HCT116 (cell line): Measurements from ENCODE around the gene TMEM239. TPM values are rescaled to one million over a fixed set of nuclear protein-coding genes. Genes with fewer than 3 reads are reported as not detected.

Source experiments
- ATAC-seq: fragments of 200-7000 bp; cut with Tn5 transposase; 2 replicates; pipeline ENCODE4 v1.9.1; 2020; ENCODE audit warnings: mild to moderate bottlenecking, moderate library complexity
- BruUV-seq: library from RNA; stranded (reverse); fragments of 400-500 nt; replicated peaks from 2 replicates; lab custom pipeline; 2021; lab: Mats Ljungman, UMichigan
- CTCF ChIA-PET: fragments of 300-600 bp; sonication (Branson Sonifier 250); formaldehyde crosslinking; loops from one replicate; lab custom pipeline; 2021; ENCODE audit warnings: antibody characterized with exemption; lab: Charles Lee
- POLR2A ChIA-PET: fragments of 300-600, 350-600 bp; sonication (Branson Sonifier 250); formaldehyde crosslinking; loops from one replicate; lab custom pipeline; 2021; ENCODE audit warnings: antibody characterized with exemption; lab: Charles Lee
- RAD21 ChIA-PET, 2 experiments: fragments of 300-600 bp; sonication (Branson Sonifier 250); formaldehyde crosslinking; loops; one replicate each; lab custom pipeline; 2023; ENCODE audit warnings: low total read pairs in 2 of 2; ENCODE audit not compliant: uncharacterized antibody in 2 of 2, unreplicated experiment in 2 of 2, low non-redundant PET in 1 of 2; lab: Charles Lee
- DNase-seq: peaks from one replicate; pipeline ENCODE4 v3.0.0-alpha.2; 2010; ENCODE audit warnings: low read depth, low spot score
- H2AFZ ChIP-seq: fragments of 200-600 bp; shearing (Covaris generic), sonication (generic); 2 replicates; pipeline ENCODE4 v1.6.1; 2017; ENCODE audit warnings: low read depth, mixed run types, mixed read lengths, antibody characterized with exemption, low read length; ENCODE audit not compliant: poor library complexity, severe bottlenecking
- H3K27ac ChIP-seq: 2 replicates; pipeline ENCODE4 v1.5.1; 2012; ENCODE audit warnings: low read depth, low read length
- H3K27me3 ChIP-seq: fragments of 200-600 bp; sonication (generic); 2 replicates; pipeline ENCODE4 v1.6.1; 2016; ENCODE audit warnings: mixed run types, low read length, mixed read lengths; ENCODE audit not compliant: insufficient read depth
- H3K36me3 ChIP-seq, 2 experiments: fragments of 200-500 bp in 1 of 2; fragments of 200-600 bp in 1 of 2; sonication (Bioruptor generic) in 1 of 2; sonication (generic) in 1 of 2; 2 replicates each; pipeline versions ENCODE4 v1.5.1 to v1.6.1; 2014 to 2016; ENCODE audit warnings: low read length in 2 of 2, inconsistent platforms in 1 of 2, mixed read lengths in 1 of 2, mixed run types in 1 of 2; ENCODE audit not compliant: insufficient read depth in 2 of 2, control insufficient read depth in 1 of 2
- H3K4me1 ChIP-seq, 2 experiments: fragments of 200-600 bp in 1 of 2; sonication (generic) in 1 of 2; 2 replicates each; pipeline versions ENCODE4 v1.5.1 to v1.6.1; 2012 to 2017; ENCODE audit warnings: low read length in 2 of 2, inconsistent platforms in 1 of 2, mild to moderate bottlenecking in 1 of 2, mixed read lengths in 1 of 2, mixed run types in 1 of 2, moderate library complexity in 1 of 2; ENCODE audit not compliant: insufficient read depth in 2 of 2, control insufficient read depth in 1 of 2
- H3K4me2 ChIP-seq: fragments of 200-600 bp; sonication (generic); 2 replicates; pipeline ENCODE4 v1.6.1; 2017; ENCODE audit warnings: mixed run types, low read length, mixed read lengths
- H3K4me3 ChIP-seq, 2 experiments: fragments of 200-600 bp in 1 of 2; sonication (generic) in 1 of 2; replicated peaks in 1 of 2; 2 replicates each; pipeline ENCODE4 v1.5.1; 2011 to 2016; ENCODE audit warnings: low read length in 2 of 2, control low read depth in 1 of 2, low read depth in 1 of 2, mild to moderate bottlenecking in 1 of 2, mixed read lengths in 1 of 2, mixed run types in 1 of 2
- H3K79me2 ChIP-seq: fragments of 200-600 bp; sonication (generic); 2 replicates; pipeline ENCODE4 v1.6.1; 2017; ENCODE audit warnings: mild to moderate bottlenecking, mixed run types, low read length, moderate library complexity, mixed read lengths; ENCODE audit not compliant: insufficient read depth
- H3K9ac ChIP-seq: fragments of 200-600 bp; sonication (generic); 2 replicates; pipeline ENCODE4 v1.6.1; 2016; ENCODE audit warnings: low read length, mixed read lengths
- H3K9me2 ChIP-seq: fragments of 200-600 bp; sonication (generic), shearing (Covaris generic); 2 replicates; pipeline ENCODE4 v1.6.1; 2017; ENCODE audit warnings: mixed run types, mild to moderate bottlenecking, moderate library complexity; ENCODE audit not compliant: insufficient read depth
- H3K9me3 ChIP-seq, 2 experiments: fragments of 200-500 bp in 1 of 2; fragments of 200-600 bp in 1 of 2; sonication (Bioruptor generic) in 1 of 2; sonication (generic) in 1 of 2; 2 replicates each; pipeline ENCODE4 v1.6.1; 2014 to 2017; ENCODE audit warnings: low read length in 2 of 2, mixed read lengths in 2 of 2, inconsistent platforms in 1 of 2, low read depth in 1 of 2, mild to moderate bottlenecking in 1 of 2, mixed run types in 1 of 2, moderate library complexity in 1 of 2; ENCODE audit not compliant: control insufficient read depth in 1 of 2, insufficient read depth in 1 of 2
- H4K20me1 ChIP-seq: fragments of 200-600 bp; sonication (generic), shearing (Covaris generic); 2 replicates; pipeline ENCODE4 v1.6.1; 2017; ENCODE audit warnings: mixed run types, mild to moderate bottlenecking, moderate library complexity; ENCODE audit not compliant: insufficient read depth
- ATF3 ChIP-seq: IDR thresholded peaks from 2 replicates; pipeline ENCODE4 v1.6.1; 2012
- CEBPB ChIP-seq: IDR thresholded peaks from 2 replicates; pipeline ENCODE4 v1.6.1; 2012; ENCODE audit warnings: low read depth
- CTCF ChIP-seq, 3 experiments: fragments of 200-600 bp in 1 of 3; sonication (generic) in 1 of 3; IDR thresholded peaks in 2 of 3; conservative IDR thresholded peaks in 1 of 3; 2 replicates each; pipeline ENCODE4 v1.5.1; 2012 to 2017; ENCODE audit warnings: low read depth in 2 of 3, low read length in 2 of 3, antibody characterized with exemption in 1 of 3, borderline replicate concordance in 1 of 3, control low read depth in 1 of 3, mild to moderate bottlenecking in 1 of 3, mixed read lengths in 1 of 3, mixed run types in 1 of 3, moderate library complexity in 1 of 3; ENCODE audit not compliant: insufficient read depth in 1 of 3
- EGR1 ChIP-seq: IDR thresholded peaks from 2 replicates; pipeline ENCODE4 v1.6.1; 2012; ENCODE audit warnings: low read depth
- EZH2 ChIP-seq: fragments of 200-600 bp; sonication (generic); IDR thresholded peaks from 2 replicates; pipeline ENCODE4 v1.6.1; 2017; ENCODE audit warnings: antibody characterized with exemption, mixed run types
- EZH2phosphoT487 ChIP-seq: fragments of 200-600 bp; IDR thresholded peaks from 2 replicates; pipeline ENCODE4 v1.6.1; 2018; ENCODE audit warnings: antibody characterized with exemption, borderline replicate concordance
- FOSL1 ChIP-seq: IDR thresholded peaks from 2 replicates; pipeline ENCODE4 v1.6.1; 2012; ENCODE audit warnings: low read depth
- JUND ChIP-seq: IDR thresholded peaks from 2 replicates; pipeline ENCODE4 v1.6.1; 2012
- POLR2A ChIP-seq: IDR thresholded peaks from 2 replicates; pipeline ENCODE4 v1.7.0; 2011; ENCODE audit warnings: borderline replicate concordance; ENCODE audit not compliant: insufficient read depth, insufficient read length; ENCODE audit errors: extremely low read depth
- RAD21 ChIP-seq: IDR thresholded peaks from 2 replicates; pipeline ENCODE4 v1.6.1; 2012; ENCODE audit warnings: low read depth, mild to moderate bottlenecking
- SIN3A ChIP-seq: IDR thresholded peaks from 2 replicates; pipeline ENCODE4 v1.6.1; 2012; ENCODE audit warnings: low read depth
- TCF7L2 ChIP-seq: IDR thresholded peaks from 2 replicates; pipeline ENCODE4 v1.7.0; 2011; ENCODE audit warnings: borderline replicate concordance, inconsistent platforms; ENCODE audit not compliant: insufficient read depth, insufficient read length; ENCODE audit errors: extremely low read depth
- YY1 ChIP-seq: IDR thresholded peaks from 2 replicates; pipeline ENCODE4 v1.6.1; 2011; ENCODE audit warnings: low read length, low read depth, moderate library complexity, mild to moderate bottlenecking; ENCODE audit not compliant: insufficient replicate concordance; ENCODE audit errors: extremely low read depth
- ZFX ChIP-seq: fragments of 450-650 bp; IDR thresholded peaks from 2 replicates; pipeline ENCODE4 v1.6.1; 2017
- ZNF274 ChIP-seq: fragments of 200-500 bp; sonication (Bioruptor generic); IDR thresholded peaks from 2 replicates; pipeline ENCODE4 v1.6.1; 2014; ENCODE audit warnings: mild to moderate bottlenecking, low read depth, low read length, inconsistent platforms
- intact Hi-C: fragments of 100-400 bp; cut with micrococcal nuclease; formaldehyde crosslinking; loops from 2 replicates; pipeline ENCODE4 v1.10.0; 2022
- total RNA-seq: library from RNA; stranded (reverse); gene quantifications from one replicate; pipeline ENCODE4 v1.2.1, GENCODE V29; 2021; ENCODE audit not compliant: unreplicated experiment
- TF ChIP-seq, protein P1 (sequence below): IDR thresholded peaks from 2 replicates; pipeline ENCODE4 v1.6.1; 2012

Gene TMEM239
- total RNA-seq, 1 experiment from 2014 or later = not detected

GRCh38 chr20:2805689-2806350 lies 10.3 kb upstream of the TMEM239 start:
- Histone ChIP-seq H3K79me2 (no peaks in the 10 kb centered on the region), H3K4me1 (peaks cover 3 to 5% of the 10 kb centered on the region in 2 experiments; a peak in 2 of 4 replicates), H2AFZ (no peak overlapping the region), H3K4me3 (no peak overlapping the region), H3K9ac (no peak overlapping the region), H4K20me1 (no peaks in the 10 kb centered on the region), H3K9me3 (no peaks in the 10 kb centered on the region), H3K36me3 (no peaks in the 10 kb centered on the region), H3K27ac (no peak overlapping the region), H3K27me3 (peaks cover 4% of the 10 kb centered on the region; the same call in 1 of the 2 replicates), H3K4me2 (peak overlapping the region; percentile 27; the same call in 1 of the 2 replicates), H3K9me2 (no peaks in the 10 kb centered on the region)
- ChIA-PET RAD21 (no interaction called here), CTCF (no interaction called here), POLR2A (no interaction called here)
- ATAC-seq (no peak), DNase-seq (no peak)
- no peak for TF ChIP-seq YY1
- no TSS peak for BruUV-seq
- intact Hi-C loops = no loop called here

- Histone ChIP-seq H3K4me2 (peak overlapping the region; percentile 27; the same call in 1 of the 2 replicates), H3K9me3 (no peaks in the 10 kb centered on the region), H4K20me1 (no peaks in the 10 kb centered on the region), H3K4me3 (no peak overlapping the region), H3K79me2 (no peaks in the 10 kb centered on the region), H2AFZ (no peak overlapping the region), H3K4me1 (peaks cover 3 to 5% of the 10 kb centered on the region in 2 experiments; a peak in 2 of 4 replicates), H3K36me3 (no peaks in the 10 kb centered on the region), H3K9ac (no peak overlapping the region), H3K9me2 (no peaks in the 10 kb centered on the region), H3K27me3 (peaks cover 4% of the 10 kb centered on the region; the same call in 1 of the 2 replicates), H3K27ac (no peak overlapping the region)
- ATAC-seq (no peak), DNase-seq (no peak)
- ChIA-PET CTCF (no interaction called here), RAD21 (no interaction called here), POLR2A (no interaction called here)
- intact Hi-C loops = no loop called here
- BruUV-seq = no TSS peak
- TF ChIP-seq ATF3 (no peak), POLR2A (no peak), CTCF (IDR thresholded peaks at IDR 0.05 in 2 of 3, conservative IDR thresholded peaks at IDR 0.05 in 1 of 3; ENCODE audit: borderline replicate concordance in 1 of 3, insufficient read depth in 1 of 3, low read depth in 2 of 3, low read length in 2 of 3) (no peak), RAD21 (no peak), ZNF274 (no peak), JUND (no peak), FOSL1 (no peak), TCF7L2 (no peak), SIN3A (no peak), EGR1 (no peak), EZH2phosphoT487 (no peak), CEBPB (no peak), EZH2 (no peak), YY1 (no peak), ZFX (no peak)
- TF ChIP-seq, protein P1, sequence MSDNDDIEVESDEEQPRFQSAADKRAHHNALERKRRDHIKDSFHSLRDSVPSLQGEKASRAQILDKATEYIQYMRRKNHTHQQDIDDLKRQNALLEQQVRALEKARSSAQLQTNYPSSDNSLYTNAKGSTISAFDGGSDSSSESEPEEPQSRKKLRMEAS = no peak
Observed at GRCh38 chr20:2806351-2806701, 9.8 kb upstream of the TMEM239 start.
